HEK293T (cell line): Measurements from ENCODE around the gene CACNA1G.

Source experiments
- CTCF ChIA-PET: fragments of 350-600 bp; formaldehyde crosslinking; extraction: SDS; loops from one replicate; lab custom pipeline; 2021; ENCODE audit warnings: antibody characterized with exemption, inconsistent platforms; lab: Yijun Ruan, JAX
- POLR2A ChIA-PET: fragments of 350-600 bp; formaldehyde crosslinking; extraction: SDS; loops from one replicate; lab custom pipeline; 2020; ENCODE audit warnings: antibody characterized with exemption, inconsistent platforms; lab: Yijun Ruan, JAX
- DNase-seq: peaks from one replicate; pipeline ENCODE4 v3.0.0; 2012; ENCODE audit warnings: mixed read lengths; ENCODE audit errors: extremely low spot score
- ARNT ChIP-seq: fragments of 450-650 bp; IDR thresholded peaks from 2 replicates; pipeline ENCODE4 v1.6.1; 2017; ENCODE audit warnings: mild to moderate bottlenecking
- BHLHE40 ChIP-seq: fragments of 450-650 bp; IDR thresholded peaks from 2 replicates; pipeline ENCODE4 v1.6.1; 2016; ENCODE audit warnings: mild to moderate bottlenecking, moderate library complexity, borderline replicate concordance
- CTBP1 ChIP-seq: fragments of 450-650 bp; IDR thresholded peaks from 2 replicates; pipeline ENCODE4 v1.6.1; 2016; ENCODE audit warnings: borderline replicate concordance
- ELF4 ChIP-seq: fragments of 450-650 bp; IDR thresholded peaks from 2 replicates; pipeline ENCODE4 v1.6.1; 2017; ENCODE audit warnings: antibody characterized with exemption
- FOXA1 ChIP-seq: fragments of 450-650 bp; IDR thresholded peaks from 2 replicates; pipeline ENCODE4 v1.6.1; 2016; ENCODE audit warnings: mild to moderate bottlenecking
- FOXK2 ChIP-seq: fragments of 450-650 bp; IDR thresholded peaks from 2 replicates; pipeline ENCODE4 v1.6.1; 2016; ENCODE audit warnings: mild to moderate bottlenecking
- FOXM1 ChIP-seq: fragments of 450-650 bp; IDR thresholded peaks from 2 replicates; pipeline ENCODE4 v1.6.1; 2017; ENCODE audit warnings: mild to moderate bottlenecking, borderline replicate concordance
- HDGF ChIP-seq: fragments of 450-650 bp; IDR thresholded peaks from 2 replicates; pipeline ENCODE4 v1.6.1; 2017; ENCODE audit warnings: antibody characterized with exemption, borderline replicate concordance
- L3MBTL2 ChIP-seq: fragments of 450-650 bp; conservative IDR thresholded peaks from 2 replicates; pipeline ENCODE4 v1.6.1; 2016; ENCODE audit warnings: mild to moderate bottlenecking
- LEF1 ChIP-seq: fragments of 450-650 bp; IDR thresholded peaks from 2 replicates; pipeline ENCODE4 v1.6.1; 2017; ENCODE audit warnings: mild to moderate bottlenecking, borderline replicate concordance
- NFRKB ChIP-seq: fragments of 450-650 bp; IDR thresholded peaks from 2 replicates; pipeline ENCODE4 v1.6.1; 2016; ENCODE audit warnings: mild to moderate bottlenecking, moderate library complexity
- SP1 ChIP-seq: fragments of 450-650 bp; IDR thresholded peaks from 2 replicates; pipeline ENCODE4 v1.6.1; 2017
- SUZ12 ChIP-seq: fragments of 450-650 bp; IDR thresholded peaks from 2 replicates; pipeline ENCODE4 v1.6.1; 2016; ENCODE audit warnings: mild to moderate bottlenecking
- TARDBP ChIP-seq: fragments of 450-650 bp; IDR thresholded peaks from 2 replicates; pipeline ENCODE4 v1.6.1; 2016
- ZNF384 ChIP-seq: fragments of 450-650 bp; IDR thresholded peaks from 2 replicates; pipeline ENCODE4 v1.6.1; 2016
- TF ChIP-seq, protein P1 (sequence below): fragments of 450-650 bp; IDR thresholded peaks from 2 replicates; pipeline ENCODE4 v1.6.1; 2016

CACNA1G gene

DNA sequence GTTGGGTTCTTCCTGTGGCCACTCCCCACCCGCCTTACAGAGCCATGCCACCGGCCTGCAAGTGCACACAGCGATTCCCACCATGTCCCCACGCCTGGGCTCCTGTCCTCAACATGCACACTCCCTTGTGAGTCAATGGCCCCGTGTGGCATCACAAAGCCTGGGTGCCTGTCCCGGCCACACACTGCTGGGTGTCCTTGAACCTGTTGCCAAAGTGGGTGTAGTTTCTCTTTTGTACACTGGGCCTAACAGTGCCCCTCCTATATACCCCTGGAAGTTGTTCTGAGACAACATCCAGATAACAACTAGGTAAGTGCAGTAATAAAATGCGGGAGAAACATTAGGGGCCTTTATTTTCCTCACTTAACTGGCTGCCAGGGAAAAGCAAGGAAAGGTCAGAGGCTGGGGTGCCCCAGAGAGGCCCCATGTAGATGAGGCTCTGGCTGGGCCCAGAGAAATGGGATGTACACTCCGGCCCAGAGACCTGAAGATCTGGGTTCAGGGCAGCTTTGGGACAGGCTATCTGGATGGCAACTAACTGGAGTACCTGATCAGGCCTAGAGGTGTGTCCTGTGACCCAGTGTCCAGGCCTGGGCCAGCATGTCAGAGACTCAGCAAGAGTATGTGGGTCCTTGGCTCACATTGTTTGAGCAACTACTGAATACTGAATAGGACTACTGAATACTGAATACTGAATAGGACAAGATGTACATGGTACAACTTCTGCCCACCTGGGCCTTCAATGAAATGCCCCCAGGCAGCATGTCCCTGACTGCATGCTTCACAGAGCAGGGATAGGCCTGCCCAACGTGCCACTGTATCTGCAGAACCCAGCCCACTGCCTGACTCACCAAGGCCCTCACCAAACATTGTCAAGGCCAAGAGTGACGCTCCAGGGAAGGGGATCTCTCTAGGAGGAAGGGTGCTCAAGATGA lies 82.5 kb downstream of the CACNA1G start:
- CTCF ChIA-PET = no interaction called here
- no peak for DNase-seq
- POLR2A ChIA-PET = no interaction called here
- no peak for TF ChIP-seq BHLHE40
- no peak for TF ChIP-seq FOXM1
- TF ChIP-seq L3MBTL2 = no peak
- TF ChIP-seq ELF4 = no peak
- TF ChIP-seq TARDBP = no peak
- no peak for TF ChIP-seq SUZ12
- no peak for TF ChIP-seq LEF1
- TF ChIP-seq FOXK2 = no peak
- no peak for TF ChIP-seq ZNF384
- no peak for TF ChIP-seq FOXA1
- TF ChIP-seq NFRKB = no peak
- TF ChIP-seq ARNT = no peak
- TF ChIP-seq, protein P1, sequence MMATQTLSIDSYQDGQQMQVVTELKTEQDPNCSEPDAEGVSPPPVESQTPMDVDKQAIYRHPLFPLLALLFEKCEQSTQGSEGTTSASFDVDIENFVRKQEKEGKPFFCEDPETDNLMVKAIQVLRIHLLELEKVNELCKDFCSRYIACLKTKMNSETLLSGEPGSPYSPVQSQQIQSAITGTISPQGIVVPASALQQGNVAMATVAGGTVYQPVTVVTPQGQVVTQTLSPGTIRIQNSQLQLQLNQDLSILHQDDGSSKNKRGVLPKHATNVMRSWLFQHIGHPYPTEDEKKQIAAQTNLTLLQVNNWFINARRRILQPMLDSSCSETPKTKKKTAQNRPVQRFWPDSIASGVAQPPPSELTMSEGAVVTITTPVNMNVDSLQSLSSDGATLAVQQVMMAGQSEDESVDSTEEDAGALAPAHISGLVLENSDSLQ = no peak
- no peak for TF ChIP-seq HDGF
- no peak for TF ChIP-seq CTBP1
- no peak for TF ChIP-seq SP1

GRCh38 chr17:50645748-50646682 lies 85.5 kb downstream of the CACNA1G start:
- ChIA-PET CTCF (interaction anchor here (1.2 kb wide), 1 partner anchor 15 kb away, joined by 5 read pairs; no protein-coding TSS in a partner anchor), POLR2A (no interaction called here)
- no peak for DNase-seq
- no peak for TF ChIP-seq SUZ12
- TF ChIP-seq TARDBP = no peak
- no peak for TF ChIP-seq ELF4
- TF ChIP-seq FOXK2 = no peak
- no peak for TF ChIP-seq SP1
- no peak for TF ChIP-seq HDGF
- no peak for TF ChIP-seq ZNF384
- no peak for TF ChIP-seq ARNT
- TF ChIP-seq FOXA1 = no peak
- no peak for TF ChIP-seq BHLHE40
- TF ChIP-seq CTBP1 = no peak
- TF ChIP-seq L3MBTL2 = no peak
- TF ChIP-seq NFRKB = no peak

DNA sequence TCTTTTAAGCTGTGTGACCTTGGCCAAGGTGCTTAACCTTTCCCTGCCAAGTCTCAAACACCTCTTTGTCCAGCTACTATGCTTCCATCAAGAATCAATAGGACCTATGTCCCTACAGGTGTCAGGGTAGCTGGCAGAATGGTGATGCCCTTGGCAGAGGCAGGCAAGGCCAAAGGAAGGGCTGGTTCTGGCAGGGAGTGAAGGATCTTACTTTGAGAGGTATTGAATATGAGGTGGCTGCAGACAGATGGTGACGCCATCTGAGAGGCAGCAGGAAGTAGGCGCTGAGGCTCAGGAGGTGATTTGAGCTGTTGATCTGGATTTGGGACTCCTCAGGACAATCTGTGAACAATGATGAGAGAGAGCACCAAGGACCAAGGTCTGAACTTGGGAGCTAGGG lies 86.7 kb downstream of the CACNA1G start:
- POLR2A ChIA-PET = no interaction called here

DNA sequence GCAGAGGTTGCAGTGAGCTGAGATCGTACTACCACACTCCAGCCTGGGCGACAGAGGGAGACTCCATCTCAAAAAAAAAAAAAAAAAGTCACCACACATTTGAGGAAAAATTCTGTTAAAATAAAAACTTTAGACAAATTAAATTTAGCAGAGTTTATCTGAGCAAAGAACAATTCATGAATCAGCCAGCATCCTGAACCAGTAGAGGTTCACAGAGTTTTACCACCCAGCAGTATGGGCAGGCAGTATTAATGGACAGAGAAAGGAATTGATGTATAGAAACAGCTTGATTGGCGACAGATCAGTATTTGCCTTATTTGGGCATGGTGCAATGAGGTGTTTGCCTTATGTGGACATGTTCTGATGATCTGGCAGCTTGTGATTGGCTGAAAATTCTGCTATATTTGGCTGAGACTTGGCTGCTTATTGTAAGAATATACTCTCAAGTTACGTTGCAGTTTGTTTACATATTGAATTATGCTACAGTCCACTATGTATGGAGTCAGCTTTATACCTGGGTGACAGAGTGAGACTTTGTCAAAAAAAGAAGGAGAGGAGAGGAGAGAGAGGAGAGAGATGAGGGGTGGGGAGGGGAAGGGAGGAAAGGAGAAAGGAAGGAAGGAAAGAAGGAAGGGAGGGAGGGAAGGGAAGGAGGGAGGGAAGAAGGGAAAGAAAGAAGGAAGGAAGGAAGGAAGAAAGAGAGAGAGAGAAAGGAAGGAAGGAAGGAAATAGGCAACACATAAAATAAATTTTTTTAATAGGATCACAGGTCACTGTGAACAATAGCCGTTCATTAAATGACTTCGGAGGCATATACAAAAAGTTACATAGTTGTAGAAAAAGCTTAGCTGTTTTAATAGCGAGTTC lies 88.8 kb downstream of the CACNA1G start:
- TF ChIP-seq, protein P1 = 0 out of 2 replicates have a peak, but pooled peaks have one; percentile 21
- TF ChIP-seq SUZ12 = no peak

More for the DNA sequence above, 86.7 kb downstream of the CACNA1G start:
- CTCF ChIA-PET = no interaction called here
- TF ChIP-seq SUZ12 (no peak), TARDBP (no peak), LEF1 (no peak), NFRKB (no peak), SP1 (no peak), FOXK2 (no peak), FOXA1 (no peak), ZNF384 (no peak), CTBP1 (no peak), HDGF (no peak)
- DNase-seq = no peak

DNA sequence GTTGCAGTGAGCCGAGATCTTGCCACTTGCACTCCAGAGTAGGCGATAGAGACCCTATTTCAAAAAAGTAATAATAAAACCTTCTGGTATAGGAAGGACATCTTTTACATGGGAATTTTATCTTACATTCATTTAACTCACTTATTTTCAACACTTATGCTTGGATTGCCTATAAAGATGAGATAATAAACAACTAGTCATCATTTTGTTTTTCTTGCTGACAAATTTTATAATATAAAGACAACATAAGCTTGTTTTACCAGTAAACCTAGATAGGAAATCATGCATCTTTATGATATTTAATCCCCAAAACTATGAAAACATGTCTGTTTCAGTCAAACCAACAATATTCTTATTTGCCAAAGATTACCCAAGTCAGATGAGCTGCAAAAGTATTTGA lies 91.1 kb downstream of the CACNA1G start:
- TF ChIP-seq FOXK2 (no peak), ZNF384 (no peak), NFRKB (no peak), FOXA1 (no peak), CTBP1 (no peak), HDGF (no peak), SUZ12 (no peak), LEF1 (no peak), L3MBTL2 (no peak), ELF4 (no peak), BHLHE40 (no peak), ARNT (no peak), FOXM1 (no peak), SP1 (no peak), TARDBP (no peak)
- TF ChIP-seq, protein P1 = no peak
- CTCF ChIA-PET = interaction anchor here (0.6 to 1.3 kb wide), 3 partner anchors 10 to 105 kb away, joined by 3 to 5 read pairs (median 5); partner anchors contain the start of gene SPATA20
- no peak for DNase-seq
- POLR2A ChIA-PET = interaction anchor here (0.6 kb wide), 1 partner anchor 17 kb away, joined by 3 read pairs; no protein-coding TSS in a partner anchor

More for the DNA sequence above, 88.8 kb downstream of the CACNA1G start:
- DNase-seq = peak; percentile 49
- CTCF ChIA-PET = interaction anchor here (0.5 to 1.3 kb wide), 5 partner anchors 10 to 98 kb away, joined by 3 to 4 read pairs (median 4); no protein-coding TSS in a partner anchor
- POLR2A ChIA-PET = interaction anchor here (0.7 kb wide), 1 partner anchor 17 kb away, joined by 3 read pairs; no protein-coding TSS in a partner anchor
